Skin of body (tissue), 2 donors: ENCODE measurements around the gene WIPF1. TPM values are rescaled to one million over a fixed set of nuclear protein-coding genes. Genes with fewer than 3 reads are reported as not detected.
A peak's percentile ranks its signal among the peaks of the same experiment; 100 is the strongest.
"Not testable (repeated sequence)": the region's sequence is repeated elsewhere in the genome, so short reads cannot be mapped to it uniquely, and the experiment has no call there.

Experiments used
- DNase-seq: peaks from one replicate; lab custom pipeline; 2025; lab: John Stamatoyannopoulos, UW
- total RNA-seq: library from RNA; depleted of rRNA; stranded (reverse); fragments of >200 nt; gene quantifications from one replicate; pipeline ENCODE4 v1.2.3, GENCODE V29; 2014

The WIPF1 gene
- total RNA-seq, 1 donor from 2014 or later: 32.4 TPM

GRCh38 chr2:174572556-174572955, 25.0 kb downstream of the WIPF1 start:
- DNase-seq: no peak

DNA sequence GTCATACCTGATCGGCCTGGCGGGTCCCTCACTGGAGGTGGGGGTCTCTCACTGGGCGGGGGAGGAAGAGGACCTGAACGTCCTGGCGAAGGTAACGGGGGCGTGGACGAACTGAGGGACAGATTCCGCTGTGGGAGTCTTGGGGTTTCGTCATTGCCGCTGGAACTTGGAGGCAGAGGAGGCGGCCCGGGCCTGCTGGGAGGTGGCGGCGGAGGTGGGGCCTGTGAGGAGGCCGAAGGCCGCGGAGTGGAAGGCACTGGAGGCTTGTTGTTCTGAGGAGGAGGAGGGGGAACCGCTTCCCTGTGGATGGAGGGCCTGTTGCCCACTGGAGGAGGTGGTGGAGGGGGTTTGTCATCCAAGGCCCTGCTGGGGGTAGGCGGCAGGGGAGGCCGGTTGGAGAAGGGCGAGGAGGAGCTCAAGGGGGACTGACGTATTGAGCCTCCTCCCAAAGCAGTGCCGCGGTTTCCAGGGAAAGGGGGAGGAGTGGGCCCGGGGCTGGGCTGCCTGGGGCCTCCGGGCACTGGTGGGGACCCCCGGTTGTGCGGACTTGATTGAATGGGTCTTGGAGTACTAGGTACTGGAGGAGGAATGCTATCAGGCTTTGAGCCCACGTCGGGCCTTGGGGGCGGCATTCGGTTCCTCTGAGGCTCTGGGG, 25.8 kb downstream of the WIPF1 start:
- DNase-seq: no peak

DNA sequence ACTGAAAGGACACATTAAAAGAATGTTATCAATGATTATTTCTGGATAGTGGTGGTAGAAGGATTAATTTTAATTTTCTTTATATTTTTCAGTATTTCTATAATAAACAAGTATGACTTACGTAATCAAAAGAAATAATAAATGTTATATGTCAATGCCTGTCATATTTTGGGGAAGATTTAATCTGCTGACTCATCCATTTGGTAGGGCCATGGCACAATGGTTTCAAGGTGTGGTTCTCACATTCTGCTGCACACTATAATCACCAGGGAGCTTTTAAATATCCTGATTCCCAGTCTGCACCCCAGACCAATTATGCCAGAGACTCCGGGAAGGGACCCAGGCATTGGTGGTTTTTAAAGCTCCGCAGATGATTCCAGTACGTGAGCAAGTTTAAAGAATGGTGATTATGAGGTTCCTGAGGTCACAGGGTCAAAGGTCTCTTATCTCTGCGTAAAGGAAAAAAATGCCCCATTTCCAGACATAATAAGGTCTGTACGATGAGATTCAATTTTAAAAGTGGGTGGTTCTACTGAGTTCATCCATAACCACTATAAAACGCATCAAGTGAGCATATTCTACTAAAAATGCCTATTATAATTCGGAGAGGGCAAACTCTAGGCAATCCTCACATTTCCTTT, 27.2 kb downstream of the WIPF1 start:
- no peak for DNase-seq

DNA sequence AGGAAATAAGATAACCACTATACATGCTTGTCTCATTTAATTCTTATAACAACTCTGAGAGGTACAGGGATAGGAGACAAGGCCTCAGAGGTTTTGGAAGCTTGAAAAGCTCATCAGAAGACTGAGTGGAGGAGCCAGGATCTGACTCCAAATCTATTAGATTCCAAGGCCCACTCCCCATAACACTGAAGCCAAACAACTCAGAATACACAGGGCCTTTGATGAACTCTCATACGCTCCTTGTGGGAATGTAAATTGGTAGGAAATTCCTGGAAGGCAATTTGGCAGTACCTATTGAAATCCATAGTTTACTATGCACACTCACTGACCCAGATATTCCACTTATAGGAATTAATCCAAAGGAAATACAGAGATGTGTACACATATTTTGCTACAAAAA, 27.9 kb downstream of the WIPF1 start:
- peak; percentile 33 for DNase-seq

GRCh38 chr2:174568425-174568824, 29.2 kb downstream of the WIPF1 start:
- no peak for DNase-seq

- no peak for DNase-seq
Measured at GRCh38 chr2:174566871-174567270, 30.7 kb downstream of the WIPF1 start.

DNA sequence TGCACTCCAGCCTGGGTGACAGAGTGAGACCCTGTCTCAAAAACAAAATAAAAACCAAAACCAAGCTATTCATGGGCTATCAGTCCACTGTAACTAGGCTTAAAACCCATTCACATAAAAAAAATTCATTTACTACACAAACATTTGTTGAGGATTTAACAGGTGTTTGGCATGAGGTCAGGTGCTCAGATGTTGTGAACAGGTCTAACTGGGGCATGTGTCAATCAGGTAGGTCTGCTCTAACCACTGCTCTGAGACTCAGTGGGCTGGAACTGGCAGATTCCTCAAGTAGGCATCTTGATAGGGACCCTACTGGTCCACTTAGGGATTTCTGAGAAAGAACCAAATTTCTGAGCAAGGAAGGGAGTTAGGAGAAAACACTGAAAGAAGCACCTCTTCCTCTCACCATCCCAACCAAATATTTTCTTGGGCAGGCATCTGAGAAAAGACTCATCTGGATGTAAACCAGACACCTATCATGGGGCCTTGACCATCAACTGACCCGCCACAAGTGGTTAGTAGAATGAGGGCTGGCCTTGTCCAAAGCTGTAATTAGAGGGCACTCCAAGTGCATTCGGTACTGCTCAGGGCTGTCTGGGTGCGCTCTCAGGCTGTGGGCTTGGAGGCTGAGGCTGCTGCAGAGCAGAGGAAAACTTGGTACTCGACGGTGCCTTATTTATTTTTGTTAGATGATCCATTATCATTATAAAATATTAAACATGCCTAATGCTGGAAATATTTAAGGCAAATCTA, 33.9 kb downstream of the WIPF1 start:
- DNase-seq: no peak

GRCh38 chr2:174561972-174562370, 35.6 kb downstream of the WIPF1 start:
- DNase-seq: peak; percentile 30

- peak; percentile 91 for DNase-seq
Measured at GRCh38 chr2:174561283-174561971, 36.2 kb downstream of the WIPF1 start.

DNA sequence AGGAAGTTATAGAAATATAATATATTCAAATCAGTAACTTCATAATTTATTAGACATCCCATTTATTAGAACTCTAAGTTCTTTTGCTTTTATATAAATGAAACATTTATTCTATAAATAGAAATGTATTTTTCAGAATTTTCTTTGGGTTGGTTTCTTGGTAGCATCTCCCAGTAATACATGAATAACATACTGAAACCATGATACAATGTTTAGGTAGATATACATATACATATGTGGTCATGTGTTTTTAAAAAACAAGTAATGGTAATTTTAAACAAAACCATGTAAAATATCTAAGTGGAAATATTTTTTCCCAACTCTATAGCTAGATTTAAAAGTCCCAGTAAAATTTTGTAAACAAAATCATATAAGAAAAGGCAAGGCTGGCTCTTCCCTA, 36.9 kb downstream of the WIPF1 start:
- no peak for DNase-seq

DNA sequence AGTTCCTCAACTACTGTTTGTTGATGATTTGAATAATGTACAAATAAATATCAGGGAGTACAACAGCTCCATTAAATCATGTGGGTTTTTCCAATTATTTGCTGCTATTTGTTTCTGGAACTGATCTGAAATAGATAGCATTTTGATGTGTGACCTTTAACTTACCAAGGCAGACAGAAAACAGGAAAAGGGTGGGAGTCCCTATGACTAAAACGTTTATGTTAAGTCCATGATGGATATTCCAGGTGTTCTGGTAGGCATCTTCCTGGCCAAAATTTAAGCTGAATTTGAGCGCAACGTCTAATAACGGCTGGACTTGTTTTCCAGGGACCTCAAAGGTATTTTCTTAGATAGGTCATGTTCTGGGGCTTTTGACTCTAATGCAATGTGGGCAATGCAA, 41.6 kb downstream of the WIPF1 start:
- DNase-seq: no peak

GRCh38 chr2:174554529-174555150, 43.0 kb downstream of the WIPF1 start:
- DNase-seq: no peak

- DNase-seq: no peak
Measured at GRCh38 chr2:174553811-174554493, 43.7 kb downstream of the WIPF1 start.

- DNase-seq: no peak
Measured at GRCh38 chr2:174552880-174553279, 44.7 kb downstream of the WIPF1 start.

- DNase-seq: no peak
Measured at GRCh38 chr2:174551697-174552096, 45.9 kb downstream of the WIPF1 start.

DNA sequence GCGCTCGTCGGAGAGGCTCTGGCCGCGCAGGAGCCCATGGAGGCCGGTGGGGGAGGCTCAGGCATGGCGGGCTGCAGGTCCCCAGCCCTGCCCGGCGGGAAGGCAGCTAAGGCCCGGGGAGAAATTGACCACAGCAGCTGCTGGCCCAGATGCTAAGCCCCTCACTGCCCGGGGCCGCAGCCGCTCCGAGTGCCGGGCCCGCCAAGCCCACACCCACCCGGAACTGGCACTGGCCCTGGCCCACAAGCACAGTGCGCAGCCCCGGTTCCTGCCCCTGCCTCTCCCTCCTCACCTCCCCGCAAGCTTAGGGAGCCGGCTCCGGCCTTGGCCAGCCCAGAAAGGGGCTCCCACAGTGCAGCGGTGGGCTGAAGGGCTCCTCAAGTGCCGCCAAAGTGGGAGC, 49.0 kb downstream of the WIPF1 start:
- DNase-seq: not testable (repeated sequence)

DNA sequence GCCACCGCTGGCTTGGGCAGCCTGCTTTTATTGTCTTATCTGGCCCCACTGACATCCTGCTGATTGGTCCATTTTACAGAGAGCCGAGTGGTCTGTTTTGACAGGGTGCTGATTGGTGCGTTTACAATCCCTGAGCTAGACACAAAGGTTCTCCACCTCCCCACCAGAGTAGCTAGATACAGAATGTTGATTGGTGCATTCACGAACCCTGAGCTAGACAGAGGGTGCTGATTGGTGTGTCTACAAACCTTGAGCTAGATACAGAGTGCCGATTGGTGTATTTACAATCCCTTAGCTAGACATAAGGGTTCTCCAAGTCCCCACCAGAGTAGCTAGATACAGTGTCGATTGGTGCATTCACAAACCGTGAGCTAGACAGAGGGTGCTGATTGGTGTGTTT, 49.6 kb downstream of the WIPF1 start:
- DNase-seq: not testable (repeated sequence)

- peak; percentile 10 for DNase-seq
Measured at GRCh38 chr2:174546519-174547506, 50.8 kb downstream of the WIPF1 start.

DNA sequence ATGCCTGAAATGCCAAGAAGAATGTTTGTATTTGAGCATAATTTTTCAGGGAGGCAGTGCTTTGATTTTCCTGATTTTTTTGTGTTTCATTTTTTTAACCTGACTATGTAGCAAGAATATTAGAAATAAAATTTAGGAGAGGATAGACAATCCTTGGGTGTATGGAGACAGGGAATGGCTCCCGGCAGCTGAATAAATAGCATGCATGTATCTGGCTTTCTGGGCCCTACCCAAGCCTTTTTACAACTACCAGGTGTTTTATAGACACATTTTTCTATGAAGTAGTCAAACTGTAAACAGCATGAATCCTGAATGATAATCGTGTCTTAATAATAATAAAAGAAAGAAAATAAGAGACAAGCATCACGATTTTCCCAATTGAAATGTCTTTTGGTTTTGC, 52.4 kb downstream of the WIPF1 start:
- no peak for DNase-seq

DNA sequence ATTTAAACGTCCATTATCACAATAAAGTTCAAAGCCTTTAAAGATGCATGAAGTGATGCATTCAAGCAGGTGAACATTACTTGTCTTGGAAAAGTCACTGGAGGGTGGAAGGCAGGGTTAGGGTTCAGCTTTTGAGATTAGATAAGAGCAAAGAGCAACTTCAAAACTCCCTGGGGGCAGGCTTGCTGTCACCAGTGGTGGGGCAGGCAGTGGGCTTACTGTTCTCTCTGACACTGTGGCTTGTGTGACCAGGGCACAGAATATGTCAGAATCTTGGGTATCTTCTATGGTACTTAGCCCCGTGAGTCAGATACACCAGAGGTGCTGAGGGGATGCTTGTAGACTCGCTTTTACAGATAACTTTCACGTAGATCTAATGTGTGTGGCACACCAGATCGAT, 52.8 kb downstream of the WIPF1 start:
- DNase-seq: no peak
